ENCODE data around the gene PRND. TPM values are rescaled to one million over a fixed set of nuclear protein-coding genes. Genes with fewer than 3 reads are reported as not detected.
A peak's percentile ranks its signal among the peaks of the same experiment; 100 is the strongest.

PRND gene
- total RNA-seq, 1 experiment from 2014 or later, result not detected

DNA sequence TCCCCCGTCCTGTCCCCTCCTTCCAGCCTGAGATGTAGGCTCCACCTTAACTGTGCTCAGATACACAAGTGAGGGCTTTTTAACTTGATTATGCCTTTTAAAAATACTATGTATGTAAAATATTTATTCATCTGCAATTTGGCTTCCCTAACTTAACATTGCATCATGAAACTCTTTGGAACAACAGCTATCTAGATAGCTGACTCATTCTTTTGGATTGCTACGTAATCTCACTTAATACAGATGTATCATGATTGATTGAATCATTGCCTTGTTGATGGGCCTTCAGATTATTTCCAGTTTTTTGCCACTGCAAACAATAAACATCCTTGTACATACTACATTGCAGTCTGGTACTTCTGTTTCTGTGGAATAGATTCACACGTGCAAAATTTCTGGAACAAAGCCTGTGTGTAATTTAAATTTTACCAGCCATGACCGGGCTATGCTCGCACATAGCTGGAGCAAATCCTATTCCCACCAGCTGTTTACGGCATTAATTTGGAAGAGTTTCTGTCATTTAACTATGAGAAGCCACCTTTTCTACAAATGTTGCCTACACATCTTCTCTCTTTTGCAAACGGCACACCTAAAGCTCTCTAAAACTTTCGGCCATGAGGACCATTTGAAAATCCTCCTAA is 6.5 kb downstream of the PRND start:
- ChIA-PET POLR2A (interaction anchor here (0.6 to 1.6 kb wide), 6 partner anchors 13 to 398 kb away, joined by 3 to 6 read pairs (median 4); partner anchors contain the start of gene CDS2), CTCF (interaction anchor here (0.6 to 5.7 kb wide), 7 partner anchors 8 to 371 kb away, joined by 3 to 34 read pairs (median 3); no protein-coding TSS in a partner anchor)
- no peak overlapping the region for H3K4me3 Mint-ChIP-seq (ENCODE audit: unreplicated experiment)
- BruUV-seq (replicated peaks), result no TSS peak
- no peaks in the 10 kb centered on the region for H3K4me1 Mint-ChIP-seq (ENCODE audit: insufficient read depth, unreplicated experiment)
- no peak overlapping the region for H3K27ac Mint-ChIP-seq (ENCODE audit: low read depth, unreplicated experiment)
- DNase-seq (ENCODE audit: unreplicated experiment), result peak; percentile 45
- intact Hi-C loops (cut with micrococcal nuclease), result loop anchor here (10.0 kb wide), 1 partner anchor 623 kb away; no protein-coding TSS in a partner anchor
- peaks cover 7% of the 10 kb centered on the region for H3K9me3 Mint-ChIP-seq (ENCODE audit: unreplicated experiment)
- TF ChIP-seq, protein P1, sequence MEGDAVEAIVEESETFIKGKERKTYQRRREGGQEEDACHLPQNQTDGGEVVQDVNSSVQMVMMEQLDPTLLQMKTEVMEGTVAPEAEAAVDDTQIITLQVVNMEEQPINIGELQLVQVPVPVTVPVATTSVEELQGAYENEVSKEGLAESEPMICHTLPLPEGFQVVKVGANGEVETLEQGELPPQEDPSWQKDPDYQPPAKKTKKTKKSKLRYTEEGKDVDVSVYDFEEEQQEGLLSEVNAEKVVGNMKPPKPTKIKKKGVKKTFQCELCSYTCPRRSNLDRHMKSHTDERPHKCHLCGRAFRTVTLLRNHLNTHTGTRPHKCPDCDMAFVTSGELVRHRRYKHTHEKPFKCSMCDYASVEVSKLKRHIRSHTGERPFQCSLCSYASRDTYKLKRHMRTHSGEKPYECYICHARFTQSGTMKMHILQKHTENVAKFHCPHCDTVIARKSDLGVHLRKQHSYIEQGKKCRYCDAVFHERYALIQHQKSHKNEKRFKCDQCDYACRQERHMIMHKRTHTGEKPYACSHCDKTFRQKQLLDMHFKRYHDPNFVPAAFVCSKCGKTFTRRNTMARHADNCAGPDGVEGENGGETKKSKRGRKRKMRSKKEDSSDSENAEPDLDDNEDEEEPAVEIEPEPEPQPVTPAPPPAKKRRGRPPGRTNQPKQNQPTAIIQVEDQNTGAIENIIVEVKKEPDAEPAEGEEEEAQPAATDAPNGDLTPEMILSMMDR (IDR thresholded peaks at IDR 0.05; ENCODE audit: unreplicated experiment), result no peak
- peaks cover 16% of the 10 kb centered on the region for H3K27me3 Mint-ChIP-seq (ENCODE audit: insufficient read depth, unreplicated experiment)
- no peaks in the 10 kb centered on the region for H3K36me3 Mint-ChIP-seq (ENCODE audit: insufficient read depth, unreplicated experiment)

DNA sequence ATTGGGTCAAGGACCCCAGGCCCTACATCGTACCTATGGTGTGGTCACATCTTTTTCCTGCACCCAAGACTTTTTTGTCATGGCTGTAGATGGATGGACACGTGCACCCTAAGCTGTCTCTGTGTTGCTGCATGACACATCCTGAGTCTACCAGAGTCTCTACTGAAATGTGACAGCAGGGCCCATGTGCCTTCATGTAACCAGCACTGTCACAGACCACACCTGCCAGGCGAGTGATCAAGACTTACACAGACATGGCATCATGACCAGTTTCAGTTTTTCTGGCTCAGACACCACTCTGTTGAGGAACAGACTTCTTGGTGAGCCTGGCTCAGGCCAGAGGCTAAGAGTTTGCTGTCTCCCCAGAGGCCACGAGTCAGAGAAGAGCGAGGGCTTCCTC is 7.6 kb downstream of the PRND start:
- ChIA-PET POLR2A (interaction anchor here (1.2 kb wide), 1 partner anchor 91 kb away, joined by 5 read pairs; no protein-coding TSS in a partner anchor), CTCF (interaction anchor here (0.8 to 5.7 kb wide), 2 partner anchors 12 to 121 kb away, joined by 3 to 34 read pairs; no protein-coding TSS in a partner anchor)
- no peak overlapping the region for H3K27ac Mint-ChIP-seq (ENCODE audit: low read depth, unreplicated experiment)
- peaks cover 7% of the 10 kb centered on the region for H3K9me3 Mint-ChIP-seq (ENCODE audit: unreplicated experiment)
- H3K27me3 Mint-ChIP-seq (ENCODE audit: insufficient read depth, unreplicated experiment), result peaks cover 20% of the 10 kb centered on the region
- no peaks in the 10 kb centered on the region for H3K36me3 Mint-ChIP-seq (ENCODE audit: insufficient read depth, unreplicated experiment)
- no peak overlapping the region for H3K4me3 Mint-ChIP-seq (ENCODE audit: unreplicated experiment)
- intact Hi-C loops (cut with micrococcal nuclease), result loop anchor here (10.0 kb wide), 1 partner anchor 624 kb away; no protein-coding TSS in a partner anchor
- no TSS peak for BruUV-seq (replicated peaks)
- H3K4me1 Mint-ChIP-seq (ENCODE audit: insufficient read depth, unreplicated experiment), result no peaks in the 10 kb centered on the region
- TF ChIP-seq, protein P1 (IDR thresholded peaks at IDR 0.05; ENCODE audit: unreplicated experiment), result no peak
- DNase-seq (ENCODE audit: unreplicated experiment), result no peak

DNA sequence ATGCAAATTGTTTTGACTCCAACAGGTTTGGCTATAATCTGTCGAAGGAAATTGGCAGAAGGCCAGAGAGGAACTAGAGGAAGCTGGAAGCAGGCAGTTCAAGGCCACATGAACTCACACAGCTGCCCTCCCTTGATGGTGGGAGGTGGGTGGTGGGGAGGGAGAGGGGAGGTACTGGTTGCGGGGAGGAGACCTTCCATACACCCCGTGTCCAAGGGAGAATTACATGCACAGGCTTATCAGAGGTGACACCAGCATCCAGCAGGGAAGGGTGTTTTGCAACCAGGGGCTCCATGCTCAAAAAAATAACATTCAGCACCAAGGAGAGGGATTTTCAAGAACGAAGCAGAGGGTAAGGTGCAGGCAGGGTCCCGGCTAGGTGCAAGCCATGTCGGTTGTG is 9.1 kb downstream of the PRND start:
- Mint-ChIP-seq H3K36me3 (ENCODE audit: insufficient read depth, unreplicated experiment) (no peaks in the 10 kb centered on the region), H3K27ac (ENCODE audit: low read depth, unreplicated experiment) (no peak overlapping the region), H3K27me3 (ENCODE audit: insufficient read depth, unreplicated experiment) (peaks cover 20% of the 10 kb centered on the region), H3K4me1 (ENCODE audit: insufficient read depth, unreplicated experiment) (no peaks in the 10 kb centered on the region), H3K4me3 (ENCODE audit: unreplicated experiment) (no peak overlapping the region), H3K9me3 (ENCODE audit: unreplicated experiment) (peaks cover 7% of the 10 kb centered on the region)
- peak; percentile 20 for DNase-seq (ENCODE audit: unreplicated experiment)
- TF ChIP-seq, protein P1 (IDR thresholded peaks at IDR 0.05; ENCODE audit: unreplicated experiment), result no peak
- intact Hi-C loops (cut with micrococcal nuclease), result no loop called here
- ChIA-PET POLR2A (interaction anchor here (1.2 kb wide), 1 partner anchor 110 kb away, joined by 4 read pairs; no protein-coding TSS in a partner anchor), CTCF (interaction anchor here (0.6 to 5.7 kb wide), 2 partner anchors 8 to 11 kb away, joined by 3 to 34 read pairs; no protein-coding TSS in a partner anchor)
- BruUV-seq (replicated peaks), result no TSS peak

DNA sequence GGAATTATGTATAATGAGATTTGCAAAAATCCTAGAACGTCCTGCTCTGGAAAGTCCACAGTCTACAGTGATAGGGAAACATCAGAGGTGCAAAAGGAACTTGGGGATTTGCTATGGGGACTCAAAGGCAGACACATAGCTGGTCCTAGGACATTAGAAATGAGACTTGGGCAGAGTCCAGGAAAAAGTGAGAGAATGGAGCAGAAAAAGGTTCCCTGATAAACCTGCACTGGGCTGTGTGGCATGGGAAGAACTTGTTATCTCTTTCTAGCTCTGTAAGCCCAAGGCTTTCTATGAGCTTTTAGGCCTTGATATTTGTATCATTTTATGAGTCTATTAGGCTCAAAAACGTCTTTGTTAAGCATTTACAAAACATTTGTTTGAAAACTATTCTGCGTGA is 15.2 kb downstream of the PRND start:
- intact Hi-C loops (cut with micrococcal nuclease), result no loop called here
- no TSS peak for BruUV-seq (replicated peaks)
- ChIA-PET CTCF (interaction anchor here (0.7 to 1.8 kb wide), 8 partner anchors 14 to 486 kb away, joined by 3 to 9 read pairs (median 4); no protein-coding TSS in a partner anchor), POLR2A (interaction anchor here (1.4 kb wide), 1 partner anchor 25 kb away, joined by 3 read pairs; no protein-coding TSS in a partner anchor)
- Mint-ChIP-seq H3K27me3 (ENCODE audit: insufficient read depth, unreplicated experiment) (peaks cover 30% of the 10 kb centered on the region), H3K9me3 (ENCODE audit: unreplicated experiment) (peaks cover 7% of the 10 kb centered on the region), H3K4me1 (ENCODE audit: insufficient read depth, unreplicated experiment) (no peaks in the 10 kb centered on the region), H3K36me3 (ENCODE audit: insufficient read depth, unreplicated experiment) (no peaks in the 10 kb centered on the region), H3K27ac (ENCODE audit: low read depth, unreplicated experiment) (no peak overlapping the region), H3K4me3 (ENCODE audit: unreplicated experiment) (no peak overlapping the region)
- DNase-seq (ENCODE audit: unreplicated experiment), result no peak
- TF ChIP-seq, protein P1 (IDR thresholded peaks at IDR 0.05; ENCODE audit: unreplicated experiment), result no peak
